Kidney glomerular epithelial cell (primary cell): ENCODE measurements around the gene ABHD12B.

Source experiments
- DNase-seq: peaks from one replicate; lab custom pipeline; 2025; lab: John Stamatoyannopoulos, UW

ABHD12B gene

DNA sequence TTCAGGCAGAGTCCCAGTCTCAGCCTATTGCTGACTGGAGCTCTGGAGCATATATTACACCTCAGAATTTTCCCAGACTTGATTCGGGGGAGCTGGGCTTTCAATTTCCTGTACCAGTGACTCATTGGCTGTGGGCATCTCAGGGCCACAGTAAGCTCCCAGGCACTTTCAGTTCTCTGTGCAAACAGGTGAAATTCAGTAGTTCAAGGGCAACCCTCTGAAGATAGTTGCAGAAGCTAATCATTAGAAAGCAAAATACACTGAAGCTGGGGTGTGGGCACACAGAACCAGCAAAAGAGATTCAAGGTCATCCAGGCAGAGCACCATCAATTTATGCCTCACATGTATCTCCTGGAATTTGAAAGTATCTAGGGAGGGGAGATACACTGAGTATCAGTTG lies 32.8 kb upstream of the ABHD12B start:
- DNase-seq, result peak; percentile 38

DNA sequence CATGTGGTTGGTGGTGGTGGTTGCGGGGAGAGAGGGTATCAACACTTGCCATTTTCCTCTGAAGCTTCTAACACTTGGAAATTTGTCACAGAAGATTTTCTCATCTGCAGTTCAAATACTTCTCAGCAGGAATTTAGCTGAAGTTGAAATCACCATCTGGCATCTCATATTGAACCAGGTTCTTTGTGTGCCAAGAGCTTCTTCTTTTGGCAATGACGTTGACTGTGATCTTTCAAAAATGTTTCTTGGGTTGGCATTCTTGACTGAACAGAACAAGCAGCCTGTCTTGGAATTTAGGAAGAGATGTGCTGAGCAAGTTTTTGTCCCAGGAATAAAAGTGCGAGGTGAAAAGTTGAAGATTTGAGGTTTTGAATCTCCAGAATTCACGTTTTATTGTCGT lies 32.2 kb upstream of the ABHD12B start:
- DNase-seq, result no peak

GRCh38 chr14:50844391-50844790 lies 27.5 kb upstream of the ABHD12B start:
- no peak for DNase-seq

GRCh38 chr14:50845166-50845565 lies 26.7 kb upstream of the ABHD12B start:
- peak; percentile 45 for DNase-seq

DNA sequence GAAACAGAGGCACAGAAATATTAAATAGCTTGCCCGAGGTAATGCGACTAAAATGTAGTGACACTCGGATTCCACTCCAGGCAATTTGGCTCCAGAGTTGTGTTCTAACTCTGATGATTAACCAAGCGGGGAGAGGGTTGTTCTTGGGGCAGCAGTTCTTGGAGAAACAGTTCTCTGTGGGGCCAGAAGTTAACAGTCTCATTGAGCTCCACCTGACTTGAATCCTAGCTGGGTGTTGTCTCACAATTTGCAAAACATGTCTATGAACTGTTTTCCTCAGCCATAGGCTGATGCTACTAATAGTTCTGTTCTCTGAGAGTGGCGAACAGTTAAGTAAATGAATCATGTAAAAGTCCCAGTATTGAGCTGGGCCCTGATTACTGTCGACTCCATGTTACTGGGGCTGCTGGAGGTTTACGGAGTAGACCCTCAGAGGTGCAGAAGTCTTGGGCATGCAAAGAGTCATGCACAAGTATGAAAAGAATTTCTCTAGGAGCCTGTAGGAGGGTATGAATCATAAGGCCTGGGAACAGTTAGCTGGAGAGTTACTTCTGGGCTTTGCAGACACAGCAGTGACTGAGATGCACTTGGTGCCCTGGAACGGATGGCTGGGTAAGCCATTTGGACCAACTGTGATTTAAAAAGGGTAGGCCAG lies 25.5 kb upstream of the ABHD12B start:
- peak; percentile 94 for DNase-seq

DNA sequence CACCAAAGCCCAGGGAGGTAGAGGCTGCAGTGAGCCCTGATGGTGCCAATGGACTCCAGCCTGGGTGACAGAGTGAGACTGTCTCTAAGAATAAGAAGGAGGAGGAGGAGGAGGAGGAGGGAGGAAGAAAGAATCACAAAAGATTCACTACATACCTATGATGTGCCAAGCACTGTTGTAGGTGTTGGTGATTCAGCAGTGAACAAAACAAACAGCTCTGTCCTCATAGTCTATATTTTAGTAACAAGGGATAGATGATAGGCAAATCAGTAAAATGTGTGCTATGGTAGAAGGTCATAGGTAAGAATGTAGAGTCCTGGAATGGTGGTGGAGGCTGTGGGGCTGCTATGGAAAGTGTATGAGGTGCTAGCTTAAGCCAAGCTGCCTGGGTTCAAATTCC lies 18.0 kb upstream of the ABHD12B start:
- no peak for DNase-seq

DNA sequence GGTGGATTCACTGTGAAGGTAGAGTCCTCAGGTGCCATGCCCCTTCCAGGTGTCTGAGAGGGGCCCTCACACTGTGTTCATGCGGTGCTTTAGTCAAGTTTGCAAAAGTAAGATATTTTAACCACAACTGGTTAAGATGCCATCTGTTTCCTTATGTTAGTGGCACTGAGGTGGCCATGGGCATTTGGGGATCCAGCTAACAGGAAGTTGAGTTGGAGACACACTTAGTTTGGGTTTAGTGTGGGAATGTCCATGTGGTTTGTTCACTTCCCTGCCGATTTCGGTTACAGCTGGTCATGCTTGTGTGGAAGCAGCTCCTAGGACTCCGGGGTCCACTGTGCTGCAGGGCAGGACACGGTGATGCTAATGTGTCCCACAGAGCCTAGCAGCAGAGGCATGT lies 17.3 kb upstream of the ABHD12B start:
- no peak for DNase-seq

- no peak for DNase-seq
These were observed 16.3 kb upstream of the ABHD12B start for GRCh38 chr14:50855558-50855957.

- no peak for DNase-seq
These were observed 15.2 kb upstream of the ABHD12B start for GRCh38 chr14:50856660-50857059.

GRCh38 chr14:50859296-50859624 lies 12.6 kb upstream of the ABHD12B start:
- DNase-seq, result no peak

DNA sequence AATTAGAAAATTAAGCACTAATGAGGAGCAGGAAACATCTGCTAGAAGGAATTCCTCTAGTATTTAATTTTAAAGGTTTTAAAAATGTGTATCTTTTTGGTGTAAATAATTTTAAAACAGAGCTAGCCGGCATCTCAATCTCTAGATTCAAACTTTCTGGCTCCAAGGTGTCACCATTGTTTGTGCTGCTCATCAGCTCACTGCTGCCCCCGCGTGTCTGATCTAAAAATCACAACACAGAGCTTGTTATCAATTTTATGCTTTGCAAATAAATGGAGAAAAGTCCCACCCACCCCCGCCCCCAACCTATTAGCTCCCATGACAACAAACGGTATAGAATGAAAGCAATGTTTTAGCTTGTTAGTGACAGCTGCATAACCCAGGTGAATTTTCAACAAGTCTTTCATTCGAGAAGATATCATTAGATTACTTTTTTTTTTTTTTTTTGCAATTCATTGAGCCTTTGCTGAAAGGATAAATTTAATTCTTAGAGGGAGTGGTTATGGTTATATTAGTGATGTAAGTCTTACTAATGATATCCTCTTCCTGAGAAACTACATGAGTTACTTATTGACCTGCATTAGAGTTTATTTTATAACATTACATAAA lies 11.3 kb upstream of the ABHD12B start:
- peak; percentile 87 for DNase-seq

GRCh38 chr14:50862036-50862570 lies 9.8 kb upstream of the ABHD12B start:
- DNase-seq, result no peak

GRCh38 chr14:50864237-50864636 lies 7.6 kb upstream of the ABHD12B start:
- DNase-seq, result no peak

DNA sequence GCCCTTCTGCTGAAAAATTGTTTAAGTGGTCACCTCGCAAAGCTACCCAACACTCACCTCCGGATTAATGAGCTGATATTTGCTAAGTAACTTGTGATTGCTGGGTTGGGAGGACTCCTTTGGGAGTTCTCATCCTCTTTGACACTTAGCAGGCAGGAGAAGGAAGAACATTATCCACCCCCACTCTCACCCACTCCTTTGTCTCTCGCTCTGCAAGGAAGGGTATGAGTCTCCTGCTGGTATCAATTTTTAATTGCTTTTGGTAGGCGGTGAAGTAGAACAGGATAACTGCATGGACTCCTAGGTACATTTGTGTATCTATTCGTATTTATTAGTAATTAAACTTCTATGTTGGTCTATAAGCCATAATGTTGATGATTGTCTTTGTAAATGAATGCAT lies 6.9 kb upstream of the ABHD12B start:
- no peak for DNase-seq

DNA sequence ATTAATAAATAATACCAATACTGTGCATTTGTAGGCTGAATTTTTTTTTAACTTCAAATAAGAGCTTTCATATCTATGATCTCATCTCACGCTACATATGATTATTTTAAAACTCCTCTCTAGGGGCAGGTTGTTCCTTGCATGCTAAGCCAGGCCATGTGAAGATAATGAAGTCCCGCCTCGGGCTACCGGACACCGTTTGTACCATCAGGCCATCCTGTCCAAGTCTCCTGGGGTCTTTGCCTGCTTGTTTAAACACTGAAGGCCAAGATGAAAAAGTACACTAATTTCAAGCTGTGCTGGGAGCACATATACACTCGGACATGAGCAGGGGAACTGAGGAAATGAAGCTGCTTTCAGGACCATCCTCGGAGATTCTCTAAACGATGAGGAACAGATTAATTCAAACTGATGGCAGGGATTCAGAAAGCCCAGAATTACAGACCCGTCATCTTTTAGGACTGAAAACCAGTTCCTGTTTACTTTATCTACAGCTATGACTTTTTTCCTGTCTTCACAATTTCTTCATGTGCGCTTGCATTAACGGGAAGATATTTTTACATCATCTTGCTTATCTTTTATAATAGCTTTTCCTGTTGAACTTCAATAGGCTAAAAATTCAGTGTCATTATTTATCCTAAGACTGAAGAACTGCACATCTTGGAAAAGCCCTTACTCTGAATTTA lies 6.3 kb upstream of the ABHD12B start:
- no peak for DNase-seq

GRCh38 chr14:50871228-50871627 lies 625 bp upstream of the ABHD12B start:
- no peak for DNase-seq

- DNase-seq, result no peak
These were observed 2.9 kb downstream of the ABHD12B start for GRCh38 chr14:50874757-50875156.

- DNase-seq, result no peak
These were observed 3.7 kb downstream of the ABHD12B start for GRCh38 chr14:50875359-50876070.

DNA sequence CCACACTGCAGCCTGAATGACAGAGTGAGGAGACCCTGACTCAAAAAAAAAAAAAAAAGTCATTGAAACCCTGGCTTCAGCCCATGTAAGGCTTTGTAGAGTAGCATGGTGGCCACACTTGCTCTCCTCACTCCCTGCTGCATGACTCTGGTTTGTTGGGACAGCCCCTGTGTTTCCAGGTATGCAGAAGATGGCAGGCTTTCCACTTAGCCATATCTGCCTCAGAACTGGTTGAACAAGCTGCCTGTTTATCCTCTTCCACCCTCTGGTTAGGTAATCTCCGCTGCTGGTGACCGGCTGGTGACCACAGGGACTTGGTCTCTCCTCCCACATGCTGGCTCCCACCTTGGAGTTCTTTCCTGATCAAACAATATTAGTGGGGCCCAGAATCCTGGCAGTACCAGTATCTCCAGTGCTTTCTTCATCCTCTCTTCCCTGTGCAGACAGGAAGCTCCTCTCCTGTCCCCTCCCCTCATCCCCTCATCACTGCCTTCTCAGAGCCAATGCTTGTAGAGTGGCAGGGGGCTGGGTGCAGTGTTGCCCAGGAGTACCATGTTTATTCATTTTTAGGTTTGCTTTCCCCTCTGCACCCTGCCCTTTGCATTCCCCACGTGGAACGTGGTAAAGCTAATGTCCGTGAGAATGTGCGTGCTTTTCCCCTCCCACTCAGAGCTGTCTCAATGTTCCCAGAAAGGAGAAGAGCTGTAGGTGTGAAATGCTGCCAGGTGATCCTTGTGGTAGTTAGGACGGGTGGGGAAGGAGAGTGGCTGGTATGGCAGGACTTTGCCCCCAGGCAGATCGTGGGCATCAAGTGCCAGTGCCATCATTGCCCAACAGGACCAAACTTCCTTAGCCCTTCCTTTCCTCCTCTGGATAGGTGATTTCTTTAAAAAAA lies 11.3 kb downstream of the ABHD12B start:
- DNase-seq, result no peak

- no peak for DNase-seq
These were observed 12.0 kb downstream of the ABHD12B start for GRCh38 chr14:50883827-50884197.

DNA sequence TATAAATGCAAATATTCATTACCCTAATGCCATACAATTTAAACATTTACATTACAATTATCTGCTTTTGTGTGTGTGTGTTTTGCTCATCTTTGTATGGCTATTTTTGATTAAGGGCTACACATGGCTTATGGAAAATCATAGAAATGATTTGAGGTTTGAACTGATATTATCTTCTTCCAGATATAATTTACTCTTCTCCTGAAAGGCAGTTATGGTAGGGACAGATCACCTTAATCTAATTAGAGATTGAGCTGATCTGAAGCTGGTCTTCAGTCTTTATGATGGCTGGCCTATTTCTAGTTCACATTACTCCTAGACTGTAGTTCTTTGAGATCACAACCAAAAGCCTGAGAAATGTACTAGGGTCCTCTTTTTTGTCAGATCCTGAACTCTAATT lies 15.6 kb downstream of the ABHD12B start:
- DNase-seq, result no peak

DNA sequence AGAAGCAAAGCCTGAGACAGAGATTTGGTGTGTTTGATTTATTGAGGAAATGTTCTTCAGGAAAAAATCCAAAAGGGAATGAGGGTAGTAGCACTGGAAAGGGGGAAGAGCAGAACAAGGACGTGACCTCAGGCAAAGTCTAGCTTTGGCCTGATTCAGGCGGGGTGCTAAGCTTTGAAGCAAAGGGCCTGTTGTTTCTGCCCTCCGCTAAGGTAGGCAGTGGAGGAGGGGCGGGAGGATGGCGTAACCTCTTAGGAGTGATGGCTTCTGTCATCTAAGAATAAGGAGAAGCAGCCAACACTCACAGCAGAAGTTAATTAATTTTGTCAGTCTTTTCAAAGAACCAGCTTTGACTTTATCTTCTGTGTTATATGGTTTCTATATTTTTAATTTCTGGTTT lies 20.4 kb downstream of the ABHD12B start:
- no peak for DNase-seq
